Fibroblast of skin of right quadriceps (primary cell): Measurements from ENCODE around the gene PTCD1.

Source experiments
- DNase-seq: peaks from one replicate; pipeline ENCODE4 v3.0.0-alpha.2; 2013

Gene PTCD1

GRCh38 chr7:99438573-99439480, at the start of gene PTCD1, which contains the start of gene CPSF4:
TSS of gene PTCD1 (minus strand) at chr7:99438798. CDS start at chr7:99435242, 3,556 bp downstream.
TSS of gene CPSF4 (plus strand) at chr7:99438943. CDS start at chr7:99439083, 140 bp downstream.
- DNase-seq = peak; percentile 94

DNA sequence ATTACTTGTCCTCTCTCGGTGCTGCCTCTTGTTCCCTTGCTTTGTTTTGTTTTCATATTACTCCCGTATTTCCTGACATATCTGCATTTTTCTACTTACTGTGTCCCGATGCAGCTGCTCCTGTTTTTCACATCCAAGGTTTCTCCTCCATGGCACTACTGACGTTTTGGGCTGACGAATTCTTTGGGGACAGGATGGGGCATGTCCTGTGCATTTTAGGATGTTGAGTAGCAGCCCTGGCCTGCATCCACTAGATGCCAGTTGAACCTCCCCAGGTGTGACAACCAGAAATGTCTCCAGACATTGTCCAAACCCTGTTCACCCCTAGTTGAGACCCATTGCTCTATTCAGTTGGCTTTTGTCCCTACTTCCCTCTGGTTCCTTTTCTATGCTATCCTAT, 46.5 kb upstream of the PTCD1 start:
- no peak for DNase-seq

DNA sequence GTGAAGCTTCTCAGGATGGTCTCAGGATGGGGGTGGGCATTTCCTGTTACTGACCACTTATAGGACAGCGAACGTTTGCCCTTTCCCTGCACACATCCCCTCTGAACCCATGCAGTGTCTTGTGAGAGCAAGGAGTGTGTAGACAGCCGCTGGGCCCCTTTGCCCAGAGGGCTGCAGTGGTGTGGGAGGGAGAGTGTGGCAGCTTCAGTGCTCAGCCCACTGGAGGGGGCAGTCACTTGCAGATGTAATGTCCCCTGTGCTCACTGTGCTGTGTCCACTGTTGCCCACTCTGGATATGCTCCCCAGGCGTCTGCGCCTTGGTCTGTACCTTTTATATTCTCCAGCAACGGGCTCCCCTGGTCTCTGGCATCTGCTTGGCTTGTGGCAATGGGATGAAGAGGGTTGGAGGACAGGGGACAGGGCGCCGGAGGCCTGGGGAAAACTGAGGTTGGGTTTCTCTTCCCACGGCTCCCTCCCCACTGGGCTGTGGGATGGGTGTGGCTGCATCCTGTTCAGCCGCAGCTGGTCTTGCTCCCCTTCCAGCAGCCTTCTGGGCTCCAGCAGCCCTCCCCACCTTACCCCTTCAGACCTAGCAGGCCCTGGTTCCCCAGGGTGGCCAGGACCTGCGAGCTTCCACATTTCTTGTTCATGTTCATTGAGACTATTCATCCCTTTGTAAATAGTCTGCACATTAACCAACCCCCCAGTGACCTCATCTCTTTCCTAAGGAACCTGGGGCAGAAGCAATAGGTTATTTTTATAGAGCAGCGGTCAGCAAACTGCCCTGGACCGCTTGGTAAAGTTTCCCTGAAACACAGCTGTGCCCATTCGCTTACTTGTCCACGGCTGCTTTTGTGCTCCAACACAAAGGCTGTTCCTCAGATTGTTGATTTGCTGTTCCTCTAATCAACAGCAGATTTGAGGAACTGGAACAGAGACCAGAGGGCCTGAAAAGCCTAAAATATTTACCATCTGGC, 40.2 kb upstream of the PTCD1 start:
- DNase-seq = no peak

DNA sequence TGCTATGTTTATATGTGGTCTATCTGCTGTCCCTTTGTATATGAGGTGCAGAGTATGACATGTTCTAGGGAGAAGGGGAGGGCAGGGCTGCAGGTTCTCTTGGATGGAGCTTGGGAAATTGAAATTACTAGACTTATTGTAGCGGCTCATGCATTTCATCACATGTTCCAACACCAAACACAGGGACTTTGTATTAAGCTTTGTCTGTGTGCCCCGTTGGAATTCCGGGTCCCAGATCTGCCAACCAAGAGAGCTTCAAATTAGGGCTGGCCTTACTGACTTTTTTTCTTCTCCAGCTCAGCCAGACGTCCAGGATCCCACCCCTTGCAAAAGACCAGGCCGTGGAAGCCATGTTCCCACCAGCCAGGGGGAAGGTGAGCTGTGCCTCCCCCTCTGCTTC, 37.5 kb upstream of the PTCD1 start:
- no peak for DNase-seq

DNA sequence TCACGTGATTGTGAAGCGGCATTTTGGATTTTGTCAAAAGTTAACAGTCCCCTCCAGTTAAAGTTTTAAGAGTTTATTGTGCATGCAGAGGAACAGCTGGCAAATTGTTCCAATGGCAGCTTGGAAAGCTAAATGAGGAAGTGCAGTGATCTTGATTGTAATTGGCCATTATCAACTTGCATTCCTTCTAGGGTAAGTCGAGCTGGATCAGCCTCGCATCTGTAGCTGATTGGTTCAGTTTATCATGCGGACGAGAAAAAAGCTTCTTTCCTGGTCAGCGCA, 34.7 kb upstream of the PTCD1 start:
- peak; percentile 61 for DNase-seq

DNA sequence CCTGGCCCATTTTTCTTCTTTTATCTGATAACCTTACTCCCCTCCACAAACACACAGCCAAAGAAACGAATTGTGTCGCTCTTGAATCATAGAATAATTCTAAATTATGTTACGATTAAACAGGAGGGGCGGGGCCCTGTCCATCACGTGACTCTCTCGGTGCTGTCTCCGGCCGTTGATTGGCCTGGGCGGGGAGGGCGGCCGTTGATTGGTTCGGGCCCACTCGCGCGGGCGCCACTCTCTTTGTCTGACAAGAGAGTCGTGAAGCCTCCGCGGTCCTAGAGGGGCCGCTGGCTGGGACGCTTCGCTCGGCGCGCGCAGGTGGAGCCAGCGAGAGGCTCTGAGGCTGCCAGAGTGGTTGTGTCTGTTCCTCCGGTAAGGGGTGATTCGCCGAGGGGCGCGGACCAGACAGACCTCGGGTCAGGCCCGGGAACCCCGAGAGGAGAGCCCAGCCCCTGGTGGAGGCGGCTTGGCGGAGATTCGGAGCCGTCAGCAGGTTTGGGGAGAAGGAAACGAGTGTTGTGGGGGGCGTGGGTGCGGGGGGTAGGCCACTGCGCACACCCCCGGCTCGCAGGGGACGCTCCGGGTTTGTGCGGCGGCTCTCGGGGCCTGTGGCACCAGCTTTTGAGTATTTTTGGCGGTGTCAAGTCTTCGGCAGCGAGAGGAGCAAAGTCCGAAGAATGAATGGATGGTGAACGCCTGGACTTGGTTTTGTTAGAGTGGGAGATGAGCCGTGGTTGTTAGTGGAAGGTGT, 34.1 kb upstream of the PTCD1 start, which contains the start of gene ZNF789:
Gene ZNF789 (plus strand): TSS at position 330 of the 754 bp plus-strand sequence. CDS start 3,567 bp downstream, outside the sequence.
- peak; percentile 96 for DNase-seq

DNA sequence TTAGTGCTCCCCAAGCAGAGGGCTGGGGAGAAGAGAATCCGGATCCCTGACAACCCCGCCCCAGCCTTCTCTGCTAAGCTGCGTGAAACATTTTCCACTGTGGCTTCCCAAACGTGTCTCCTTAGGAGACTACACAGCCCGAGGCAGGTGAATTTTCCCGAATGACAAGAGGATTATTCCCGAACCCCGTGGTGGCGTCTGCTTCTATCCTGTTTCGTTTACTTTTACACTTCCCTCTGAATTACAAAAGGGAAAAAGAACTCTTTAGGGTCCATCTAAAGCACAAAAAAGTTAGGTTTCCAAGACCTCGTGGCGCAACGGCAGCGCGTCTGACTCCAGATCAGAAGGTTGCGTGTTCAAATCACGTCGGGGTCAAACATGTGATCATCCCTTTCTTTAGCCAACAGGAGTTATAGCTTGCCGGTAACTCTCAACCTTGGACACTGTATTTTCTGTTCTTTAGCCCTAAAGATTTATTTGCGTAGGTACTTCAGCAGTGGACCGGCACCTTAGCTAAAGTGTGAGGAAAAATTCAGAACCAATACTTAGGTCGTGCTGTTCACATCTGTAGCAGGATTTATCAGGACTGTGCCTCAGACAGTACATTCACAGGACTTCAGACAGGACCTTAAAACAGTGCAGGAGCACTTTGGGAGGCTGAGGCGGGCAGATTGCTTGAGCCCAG, 30.9 kb upstream of the PTCD1 start:
- no peak for DNase-seq

GRCh38 chr7:99468336-99468918, 29.8 kb upstream of the PTCD1 start:
- DNase-seq = no peak

DNA sequence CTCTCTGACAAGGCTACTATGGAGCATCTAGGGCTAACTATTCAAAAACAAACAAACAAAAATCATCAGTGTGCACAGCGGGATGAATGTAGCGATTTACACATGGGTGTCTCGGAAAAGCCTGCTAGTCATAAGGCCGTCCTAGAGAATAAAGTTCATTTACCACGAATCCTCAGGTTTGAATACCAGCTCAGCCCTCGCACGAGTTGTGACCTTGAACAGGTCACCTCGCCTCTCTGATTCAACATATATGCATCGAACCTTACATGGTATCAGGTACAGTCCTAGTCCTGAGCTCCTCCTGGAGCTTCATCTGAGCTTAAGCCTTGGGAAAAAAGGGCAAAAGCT, 26.8 kb upstream of the PTCD1 start:
- no peak for DNase-seq

- DNase-seq = no peak
Observed at GRCh38 chr7:99461221-99461620, 22.6 kb upstream of the PTCD1 start.

- no peak for DNase-seq
Observed at GRCh38 chr7:99460651-99461050, 22.1 kb upstream of the PTCD1 start.

DNA sequence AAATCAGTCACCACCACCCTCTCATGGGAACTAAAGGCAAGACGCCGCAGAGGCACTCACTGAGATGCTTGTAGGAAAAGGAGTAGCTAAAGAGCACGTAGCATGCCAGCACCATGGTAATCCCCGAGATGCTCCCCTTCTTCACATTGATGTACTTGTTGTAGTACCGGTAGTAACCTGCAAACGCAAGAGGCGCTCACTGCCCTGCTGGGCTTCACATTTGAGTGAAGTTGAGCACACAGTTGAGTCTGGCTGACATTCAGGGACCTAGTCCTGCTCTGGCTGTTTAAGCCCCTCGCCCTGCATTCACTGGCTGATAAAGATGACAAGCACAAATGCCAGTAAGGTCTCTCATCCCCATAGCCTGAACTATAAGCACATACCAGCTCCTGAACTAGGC, 20.5 kb upstream of the PTCD1 start:
- no peak for DNase-seq

DNA sequence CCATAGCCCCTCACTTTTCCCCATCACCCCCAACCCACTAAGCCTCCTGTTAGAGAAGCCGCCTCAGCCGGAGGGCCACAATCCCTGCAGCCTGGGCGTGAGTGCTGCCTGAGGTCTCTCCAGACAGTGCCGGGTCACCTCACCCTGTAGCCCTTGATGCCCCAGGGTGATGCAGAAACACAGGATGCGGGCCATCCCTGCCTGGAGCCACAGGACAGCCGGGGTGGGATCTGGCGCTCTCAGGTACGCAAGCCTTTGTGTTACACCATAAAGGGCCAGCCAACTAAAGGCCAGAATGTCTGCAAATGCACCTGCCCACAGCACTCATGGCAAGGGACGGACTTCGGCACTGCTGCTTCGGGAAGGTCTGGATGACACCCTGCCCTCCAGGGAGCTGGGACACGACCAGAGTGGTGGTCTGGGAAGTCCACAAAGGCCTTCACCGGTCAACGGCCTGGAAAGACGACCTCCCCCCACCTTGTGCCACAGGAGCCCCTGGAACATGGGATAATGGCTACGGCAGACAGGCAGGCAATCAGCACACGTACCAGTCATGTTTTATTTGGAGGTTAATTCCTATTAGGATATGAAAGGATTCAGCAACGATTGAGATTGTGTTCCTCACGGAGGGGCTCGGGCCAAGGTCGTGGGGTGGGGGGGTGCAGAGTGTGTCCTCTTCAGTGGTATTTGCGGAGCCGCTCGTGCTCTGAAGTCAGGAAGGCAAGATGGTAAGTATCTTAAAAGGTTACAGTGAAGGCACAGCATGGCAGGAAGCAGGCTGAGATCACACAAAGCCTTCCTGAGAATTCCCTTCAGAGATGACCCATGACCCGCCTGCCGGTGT, 19.3 kb upstream of the PTCD1 start:
- DNase-seq = no peak

DNA sequence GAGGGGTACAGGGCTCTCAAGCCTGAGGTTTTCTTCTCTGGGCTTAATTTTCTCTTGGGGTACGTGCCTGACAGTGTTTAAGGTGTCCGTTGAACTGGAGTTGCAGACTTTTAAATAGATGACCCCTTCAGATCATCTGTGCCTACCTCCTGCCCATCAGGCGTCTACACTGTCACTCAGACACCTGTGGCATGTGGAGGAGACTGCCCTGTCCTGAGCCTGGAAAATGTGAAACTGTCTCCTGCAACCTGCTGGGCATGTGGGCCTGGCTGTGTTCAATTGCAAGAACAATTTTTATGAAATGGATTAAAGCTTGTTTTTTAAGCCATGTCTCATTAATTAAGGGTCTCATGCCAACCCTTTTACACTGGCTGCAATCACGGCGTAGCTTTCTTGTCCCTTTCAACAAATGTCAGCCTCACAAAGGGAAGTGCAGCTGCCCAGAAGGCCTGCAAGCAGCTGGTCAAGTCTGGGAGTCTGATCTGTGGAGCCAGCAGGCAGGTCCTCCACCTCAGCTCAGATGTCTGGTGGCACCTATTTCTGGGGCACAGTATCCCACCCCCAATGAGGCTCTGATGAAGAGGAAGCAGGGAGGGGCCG, 18.6 kb upstream of the PTCD1 start:
- no peak for DNase-seq

- DNase-seq = no peak
Observed at GRCh38 chr7:99456288-99456687, 17.7 kb upstream of the PTCD1 start.

DNA sequence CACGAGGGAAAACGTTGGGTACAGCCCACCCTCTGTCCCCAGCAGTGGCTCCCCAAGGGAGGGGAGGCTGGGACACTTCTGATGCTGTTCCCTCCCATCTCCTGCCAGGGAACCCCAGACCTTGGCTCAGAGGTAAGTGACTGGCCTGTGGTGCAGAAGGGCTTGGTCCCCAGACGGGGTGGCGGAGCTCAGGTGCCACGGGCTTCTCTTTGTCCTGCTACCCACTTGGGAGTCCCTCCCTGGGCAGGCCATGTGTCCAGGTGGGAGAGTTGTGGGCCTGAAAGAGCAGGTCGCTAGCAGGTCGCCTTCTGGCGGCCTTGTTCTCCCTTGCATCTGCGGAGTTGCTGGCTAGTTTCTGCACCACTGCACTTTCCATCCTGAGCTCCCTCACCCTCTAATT, 17.3 kb upstream of the PTCD1 start:
- no peak for DNase-seq

GRCh38 chr7:99453105-99453504, 14.5 kb upstream of the PTCD1 start:
- no peak for DNase-seq

DNA sequence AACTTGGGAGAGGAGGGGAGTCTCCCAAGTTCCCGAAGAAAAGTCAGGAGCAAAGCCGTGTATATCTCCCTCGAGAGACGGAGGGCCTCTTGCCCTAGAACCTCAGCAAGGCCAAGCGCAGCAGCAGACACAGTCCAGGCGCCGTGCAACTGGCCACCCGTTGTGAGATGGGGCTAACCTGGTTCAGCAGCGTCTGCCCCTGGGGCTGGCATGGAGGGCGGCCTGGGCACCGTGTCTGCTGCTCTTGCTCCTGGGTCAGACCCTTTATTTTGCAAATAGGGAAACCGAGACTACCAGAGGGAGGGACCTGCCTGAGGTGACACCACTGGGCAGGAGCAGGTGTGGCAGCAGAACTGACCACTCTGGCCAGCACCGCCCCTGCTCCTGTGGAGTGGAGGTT, 13.9 kb upstream of the PTCD1 start:
- DNase-seq = no peak

DNA sequence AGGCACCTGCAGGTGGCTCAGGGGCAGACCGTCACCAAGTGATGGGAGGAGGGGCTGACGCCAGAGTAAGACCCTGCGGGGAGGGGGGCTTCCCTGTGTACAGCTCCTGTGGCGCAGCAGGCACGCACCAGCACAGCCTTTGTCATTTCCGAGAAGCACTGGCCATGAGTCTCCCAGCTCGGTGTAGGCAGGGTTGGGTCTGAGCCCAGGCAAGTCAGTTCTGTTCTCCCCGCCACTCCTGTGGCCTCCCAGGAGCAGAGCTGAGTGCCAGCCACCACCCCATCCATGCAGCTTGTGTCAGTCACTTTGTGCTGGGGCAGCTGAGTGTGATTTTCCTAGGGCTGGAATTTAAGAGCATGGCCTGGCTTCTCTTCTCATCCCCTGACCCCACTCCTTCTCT, 13.3 kb upstream of the PTCD1 start:
- DNase-seq = no peak

DNA sequence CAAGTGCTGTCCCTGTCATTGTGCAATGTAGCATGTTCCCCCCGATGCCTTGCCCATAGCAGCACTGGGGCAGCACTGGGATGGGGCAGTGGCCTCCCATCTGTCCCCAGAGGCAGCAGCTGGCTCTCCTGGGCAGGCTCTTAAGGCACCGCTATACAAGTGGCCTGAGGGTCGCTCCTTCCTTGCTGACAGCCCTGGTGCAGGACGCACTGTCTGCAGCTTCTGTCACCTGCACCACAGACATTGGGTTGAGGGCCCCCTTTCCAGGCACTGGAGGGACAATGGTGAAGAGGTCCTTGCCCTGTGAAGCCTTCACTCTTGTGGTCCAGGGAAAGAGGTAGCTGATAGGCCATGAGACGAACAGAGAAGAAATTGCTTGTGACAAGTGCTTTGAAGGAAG, 10.7 kb upstream of the PTCD1 start:
- no peak for DNase-seq

- no peak for DNase-seq
Observed at GRCh38 chr7:99448855-99449254, 10.3 kb upstream of the PTCD1 start.
